Measurements from ENCODE around the gene SLC37A3.

DNA sequence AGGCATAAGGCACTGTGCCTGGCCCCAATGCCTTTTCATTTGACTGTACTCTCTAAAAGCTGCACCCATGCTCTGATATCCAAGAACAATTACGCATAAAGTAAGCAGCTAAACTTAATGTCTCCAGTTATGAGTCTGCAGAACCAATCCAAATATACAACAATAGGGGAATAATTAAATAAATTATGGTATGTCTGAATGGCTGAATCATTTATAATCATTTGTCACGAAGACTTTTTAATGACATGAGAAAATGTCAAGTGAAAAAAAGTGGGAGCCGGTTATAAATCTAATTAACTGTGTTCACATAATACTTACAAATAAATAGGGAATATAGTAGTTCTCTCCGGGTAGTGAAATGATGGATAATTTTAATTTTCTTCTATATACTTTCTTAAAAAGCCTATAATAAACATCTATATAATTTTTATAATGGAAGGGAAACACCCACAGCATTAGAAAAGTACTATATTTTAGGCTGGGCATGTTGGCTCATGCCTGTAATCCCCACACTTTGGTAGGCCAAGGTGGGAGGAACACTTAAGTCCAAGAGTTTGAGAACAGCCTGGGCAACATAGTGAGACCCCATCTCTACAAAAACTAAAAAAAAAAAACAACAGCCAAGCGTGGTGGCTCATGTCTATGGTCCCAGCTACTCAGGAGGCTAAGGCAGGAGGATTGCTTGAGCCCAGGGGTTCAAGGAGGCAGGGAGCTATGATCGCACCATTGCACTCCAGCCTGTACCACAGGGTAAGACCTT lies 14.2 kb downstream of the SLC37A3 start:
- TF ChIP-seq, protein P1, sequence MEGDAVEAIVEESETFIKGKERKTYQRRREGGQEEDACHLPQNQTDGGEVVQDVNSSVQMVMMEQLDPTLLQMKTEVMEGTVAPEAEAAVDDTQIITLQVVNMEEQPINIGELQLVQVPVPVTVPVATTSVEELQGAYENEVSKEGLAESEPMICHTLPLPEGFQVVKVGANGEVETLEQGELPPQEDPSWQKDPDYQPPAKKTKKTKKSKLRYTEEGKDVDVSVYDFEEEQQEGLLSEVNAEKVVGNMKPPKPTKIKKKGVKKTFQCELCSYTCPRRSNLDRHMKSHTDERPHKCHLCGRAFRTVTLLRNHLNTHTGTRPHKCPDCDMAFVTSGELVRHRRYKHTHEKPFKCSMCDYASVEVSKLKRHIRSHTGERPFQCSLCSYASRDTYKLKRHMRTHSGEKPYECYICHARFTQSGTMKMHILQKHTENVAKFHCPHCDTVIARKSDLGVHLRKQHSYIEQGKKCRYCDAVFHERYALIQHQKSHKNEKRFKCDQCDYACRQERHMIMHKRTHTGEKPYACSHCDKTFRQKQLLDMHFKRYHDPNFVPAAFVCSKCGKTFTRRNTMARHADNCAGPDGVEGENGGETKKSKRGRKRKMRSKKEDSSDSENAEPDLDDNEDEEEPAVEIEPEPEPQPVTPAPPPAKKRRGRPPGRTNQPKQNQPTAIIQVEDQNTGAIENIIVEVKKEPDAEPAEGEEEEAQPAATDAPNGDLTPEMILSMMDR (IDR thresholded peaks at IDR 0.05) = no peak
- no peak for TF ChIP-seq POLR2A (IDR thresholded peaks at IDR 0.05)
